Fibroblast of villous mesenchyme (primary cell): Measurements from ENCODE around the gene ILK. TPM values are rescaled to one million over a fixed set of nuclear protein-coding genes. Genes with fewer than 3 reads are reported as not detected.

ENCODE experiments used
- DNase-seq: peaks from one replicate; pipeline ENCODE4 v3.0.0-alpha.2; 2010; ENCODE audit warnings: low read depth
- H3K4me3 ChIP-seq: 2 replicates; pipeline ENCODE4 v1.5.1; 2011; ENCODE audit warnings: low read depth, mild to moderate bottlenecking, low read length
- CTCF ChIP-seq: IDR thresholded peaks from 2 replicates; pipeline ENCODE4 v1.5.1; 2012; ENCODE audit warnings: low read depth, mild to moderate bottlenecking, low read length; ENCODE audit not compliant: insufficient read depth
- total RNA-seq: library from RNA; depleted of rRNA; stranded (reverse); fragments of >200 nt; gene quantifications from 2 replicates; pipeline ENCODE4 v1.2.3, GENCODE V29; 2012

The ILK gene
- total RNA-seq, 1 donor, result 323 TPM

GRCh38 chr11:6606471-6607189 lies 3.1 kb downstream of the ILK start:
- TF ChIP-seq CTCF, result no peak
- peak; percentile 94 for DNase-seq
- H3K4me3 ChIP-seq, result peak overlapping the region; percentile 36

GRCh38 chr11:6607190-6607795 lies 3.7 kb downstream of the ILK start:
- DNase-seq, result no peak
- TF ChIP-seq CTCF, result no peak
- peak overlapping the region; percentile 24 for H3K4me3 ChIP-seq

GRCh38 chr11:6608011-6608410 lies 4.4 kb downstream of the ILK start:
- H3K4me3 ChIP-seq, result no peak overlapping the region
- TF ChIP-seq CTCF, result no peak
- no peak for DNase-seq

GRCh38 chr11:6608726-6609501 lies 5.3 kb downstream of the ILK start:
- DNase-seq, result no peak
- TF ChIP-seq CTCF, result no peak
- H3K4me3 ChIP-seq, result no peak overlapping the region

GRCh38 chr11:6609502-6610015 lies 6.0 kb downstream of the ILK start:
- no peak for TF ChIP-seq CTCF
- H3K4me3 ChIP-seq, result no peak overlapping the region
- no peak for DNase-seq

- no peak for DNase-seq
- peak overlapping the region; percentile 77 for H3K4me3 ChIP-seq
- TF ChIP-seq CTCF, result no peak
Observed at GRCh38 chr11:6610591-6610990, 7.0 kb downstream of the ILK start.
